A673 (cell line): ENCODE measurements around the gene GRAP2. TPM values are rescaled to one million over a fixed set of nuclear protein-coding genes. Genes with fewer than 3 reads are reported as not detected.

Source experiments
- BruUV-seq: library from RNA; stranded (reverse); fragments of 400-500 nt; replicated peaks from 2 replicates; lab custom pipeline; 2021; lab: Mats Ljungman, UMichigan
- CTCF ChIA-PET: fragments of 300-600 bp; sonication (Branson Sonifier 250); formaldehyde crosslinking; loops from one replicate; lab custom pipeline; 2022; ENCODE audit warnings: antibody characterized with exemption; lab: Charles Lee
- POLR2A ChIA-PET: fragments of 300-600 bp; sonication (Branson Sonifier 250); formaldehyde crosslinking; loops from one replicate; lab custom pipeline; 2022; ENCODE audit warnings: antibody characterized with exemption; ENCODE audit not compliant: low non-redundant PET; lab: Charles Lee
- DNase-seq: peaks from one replicate; pipeline ENCODE4 v3.0.0-alpha.2; 2015; ENCODE audit warnings: low spot score
- H3K27ac ChIP-seq: fragments of 200-600 bp; sonication (generic); 2 replicates; pipeline ENCODE4 v1.5.1; 2016; ENCODE audit warnings: mixed run types, low read depth, mild to moderate bottlenecking, mixed read lengths, antibody characterized with exemption, low read length; ENCODE audit not compliant: poor library complexity, severe bottlenecking
- H3K27me3 ChIP-seq: fragments of 200-600 bp; sonication (generic); replicated peaks from 2 replicates; pipeline ENCODE4 v1.6.1; 2017; ENCODE audit warnings: mixed run types, low read depth, mild to moderate bottlenecking, mixed read lengths, antibody characterized with exemption, low read length; ENCODE audit not compliant: insufficient read depth, poor library complexity
- H3K36me3 ChIP-seq: fragments of 200-600 bp; sonication (generic); 2 replicates; pipeline ENCODE4 v1.6.1; 2016; ENCODE audit warnings: mixed run types, mild to moderate bottlenecking, mixed read lengths, antibody characterized with exemption, low read length; ENCODE audit not compliant: insufficient read depth, poor library complexity, severe bottlenecking
- H3K4me1 ChIP-seq: fragments of 200-600 bp; sonication (generic); 2 replicates; pipeline ENCODE4 v1.6.1; 2017; ENCODE audit warnings: mixed run types, mild to moderate bottlenecking, mixed read lengths, antibody characterized with exemption, low read length; ENCODE audit not compliant: insufficient read depth, poor library complexity, severe bottlenecking
- H3K4me3 ChIP-seq: fragments of 200-600 bp; sonication (generic); 2 replicates; pipeline ENCODE4 v1.5.1; 2016; ENCODE audit warnings: low read depth, mixed run types, mild to moderate bottlenecking, mixed read lengths, low read length; ENCODE audit not compliant: poor library complexity, severe bottlenecking
- H3K9me3 ChIP-seq: fragments of 200-600 bp; sonication (generic); 2 replicates; pipeline ENCODE4 v1.6.1; 2016; ENCODE audit warnings: mixed run types, low read depth, mild to moderate bottlenecking, mixed read lengths, antibody characterized with exemption, low read length; ENCODE audit not compliant: poor library complexity, severe bottlenecking
- EZH2 ChIP-seq: fragments of 200-600 bp; sonication (generic); IDR thresholded peaks from 2 replicates; pipeline ENCODE4 v1.6.1; 2017; ENCODE audit warnings: borderline replicate concordance, low read depth, mild to moderate bottlenecking, mixed read lengths, antibody characterized with exemption, low read length; ENCODE audit not compliant: poor library complexity, severe bottlenecking
- intact Hi-C: fragments of 100-400 bp; cut with micrococcal nuclease; formaldehyde crosslinking; loops from one replicate; pipeline ENCODE4 v1.10.0; 2022; ENCODE audit not compliant: unreplicated experiment
- total RNA-seq: library from RNA; stranded (reverse); gene quantifications from 2 replicates; pipeline ENCODE4 v1.2.3, GENCODE V29; 2021
- TF ChIP-seq, protein P1 (sequence below): fragments of 300-800, 200-600 bp; sonication (generic); conservative IDR thresholded peaks from 2 replicates; pipeline ENCODE4 v1.5.1; 2017; ENCODE audit warnings: low read depth, mild to moderate bottlenecking, antibody characterized with exemption, low read length, moderate library complexity, mixed read lengths

Gene GRAP2
- total RNA-seq, 1 experiment from 2014 or later: not detected

- Histone ChIP-seq H3K9me3 (no peaks in the 10 kb centered on the region), H3K36me3 (no peaks in the 10 kb centered on the region), H3K4me3 (no peak overlapping the region), H3K27ac (no peak overlapping the region), H3K4me1 (no peaks in the 10 kb centered on the region), H3K27me3 (no peaks in the 10 kb centered on the region)
- ChIA-PET POLR2A (no interaction called here), CTCF (no interaction called here)
- no peak for TF ChIP-seq EZH2
- TF ChIP-seq, protein P1, sequence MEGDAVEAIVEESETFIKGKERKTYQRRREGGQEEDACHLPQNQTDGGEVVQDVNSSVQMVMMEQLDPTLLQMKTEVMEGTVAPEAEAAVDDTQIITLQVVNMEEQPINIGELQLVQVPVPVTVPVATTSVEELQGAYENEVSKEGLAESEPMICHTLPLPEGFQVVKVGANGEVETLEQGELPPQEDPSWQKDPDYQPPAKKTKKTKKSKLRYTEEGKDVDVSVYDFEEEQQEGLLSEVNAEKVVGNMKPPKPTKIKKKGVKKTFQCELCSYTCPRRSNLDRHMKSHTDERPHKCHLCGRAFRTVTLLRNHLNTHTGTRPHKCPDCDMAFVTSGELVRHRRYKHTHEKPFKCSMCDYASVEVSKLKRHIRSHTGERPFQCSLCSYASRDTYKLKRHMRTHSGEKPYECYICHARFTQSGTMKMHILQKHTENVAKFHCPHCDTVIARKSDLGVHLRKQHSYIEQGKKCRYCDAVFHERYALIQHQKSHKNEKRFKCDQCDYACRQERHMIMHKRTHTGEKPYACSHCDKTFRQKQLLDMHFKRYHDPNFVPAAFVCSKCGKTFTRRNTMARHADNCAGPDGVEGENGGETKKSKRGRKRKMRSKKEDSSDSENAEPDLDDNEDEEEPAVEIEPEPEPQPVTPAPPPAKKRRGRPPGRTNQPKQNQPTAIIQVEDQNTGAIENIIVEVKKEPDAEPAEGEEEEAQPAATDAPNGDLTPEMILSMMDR: no peak
- DNase-seq: no peak
- BruUV-seq: no TSS peak
- intact Hi-C loops: no loop called here
These were observed 98.4 kb downstream of the GRAP2 start for GRCh38 chr22:39999144-39999757.

- no TSS peak for BruUV-seq
- Histone ChIP-seq H3K27me3 (no peaks in the 10 kb centered on the region), H3K4me3 (no peak overlapping the region), H3K4me1 (no peaks in the 10 kb centered on the region), H3K36me3 (no peaks in the 10 kb centered on the region), H3K27ac (no peak overlapping the region), H3K9me3 (no peaks in the 10 kb centered on the region)
- DNase-seq: no peak
- ChIA-PET CTCF (no interaction called here), POLR2A (no interaction called here)
- intact Hi-C loops: no loop called here
- no peak for TF ChIP-seq EZH2
- TF ChIP-seq, protein P1: no peak
These were observed 99.3 kb downstream of the GRAP2 start for GRCh38 chr22:40000171-40000570.

DNA sequence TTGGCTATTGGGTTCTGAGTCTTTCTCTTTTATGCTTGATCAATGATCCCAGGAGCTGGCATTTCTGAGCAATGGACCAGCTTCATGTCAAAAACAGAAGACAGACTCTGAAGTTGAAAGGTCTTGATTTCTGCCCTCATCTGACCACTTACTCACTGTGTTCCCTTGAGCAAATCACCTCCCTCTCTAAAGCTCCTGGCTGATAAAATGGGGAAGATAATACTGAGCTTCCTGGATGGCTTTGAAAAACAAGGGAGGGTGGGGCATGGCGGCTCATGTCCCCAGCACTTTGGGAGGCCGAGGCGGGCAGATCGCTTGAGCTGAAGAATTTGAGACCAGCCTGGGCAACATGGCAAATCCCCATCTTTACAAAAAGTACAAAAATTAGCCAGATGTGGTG, 100.2 kb downstream of the GRAP2 start:
- BruUV-seq: no TSS peak
- ChIA-PET POLR2A (no interaction called here), CTCF (no interaction called here)
- Histone ChIP-seq H3K36me3 (no peaks in the 10 kb centered on the region), H3K4me3 (no peak overlapping the region), H3K27ac (no peak overlapping the region), H3K4me1 (no peaks in the 10 kb centered on the region), H3K27me3 (peaks cover 4% of the 10 kb centered on the region), H3K9me3 (no peaks in the 10 kb centered on the region)
- DNase-seq: no peak
- intact Hi-C loops: no loop called here
- TF ChIP-seq, protein P1: no peak
- TF ChIP-seq EZH2: no peak
